GM23248 (cell line): Measurements from ENCODE around the gene CDK9.

Experiments used
- EZH2 ChIP-seq: fragments of 200-600 bp; sonication (generic); IDR thresholded peaks from 2 replicates; pipeline ENCODE4 v1.6.1; 2018; ENCODE audit warnings: antibody characterized with exemption, mild to moderate bottlenecking; ENCODE audit not compliant: insufficient read depth, poor library complexity, severe bottlenecking
- EZH2phosphoT487 ChIP-seq: fragments of 200-600 bp; sonication (generic); IDR thresholded peaks from 2 replicates; pipeline ENCODE4 v1.6.1; 2018; ENCODE audit warnings: antibody characterized with exemption, moderate library complexity, mild to moderate bottlenecking, low read depth; ENCODE audit not compliant: insufficient read depth

DNA sequence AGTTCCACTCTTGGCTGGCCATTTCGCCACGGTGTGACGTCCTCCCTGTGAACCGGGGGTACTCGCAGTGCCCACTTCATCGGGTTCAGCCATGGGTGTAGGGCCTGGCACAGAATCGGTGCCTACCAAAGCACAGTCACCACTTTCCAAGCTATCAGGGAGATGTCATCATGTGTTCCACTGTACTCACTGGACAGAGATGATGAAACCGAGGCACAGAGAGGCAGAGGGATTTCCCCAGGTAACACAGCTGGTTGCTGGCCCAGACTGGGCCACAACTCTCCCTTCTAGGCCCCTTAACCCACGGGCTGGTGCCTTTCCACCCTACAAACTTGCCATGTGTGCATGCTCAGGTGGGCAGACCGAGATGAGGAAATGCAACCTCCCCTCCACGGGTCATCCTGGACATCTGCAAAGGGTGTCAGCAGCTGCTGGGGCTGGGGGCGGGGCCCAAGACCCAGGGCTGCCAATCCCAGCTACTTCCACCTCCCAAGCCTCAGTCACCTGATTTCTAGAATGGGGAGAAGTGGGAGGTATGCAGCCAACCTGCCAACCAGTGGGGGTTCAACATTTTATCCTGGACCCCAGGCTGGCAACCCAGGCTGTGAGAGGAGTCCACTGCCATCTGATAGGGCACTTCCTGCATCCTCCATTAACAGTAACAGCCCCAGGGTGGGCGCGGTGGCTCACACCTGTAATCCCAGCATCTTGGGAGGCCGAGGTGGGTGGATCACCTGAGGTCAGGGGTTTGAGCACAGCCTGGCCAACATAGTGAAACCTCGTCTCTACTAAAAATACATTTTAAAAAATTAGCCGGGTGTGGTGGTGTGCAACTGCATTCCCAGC, 6.5 kb upstream of the CDK9 start:
- no peak for TF ChIP-seq EZH2phosphoT487
- no peak for TF ChIP-seq EZH2
